Ishikawa (cell line): ENCODE data around the gene HNRNPU.

ENCODE experiments used
- CEBPB ChIP-seq: IDR thresholded peaks from 2 replicates; pipeline ENCODE4 v1.6.1; 2012
- EGR1 ChIP-seq: IDR thresholded peaks from 2 replicates; pipeline ENCODE4 v1.6.1; 2012
- EP300 ChIP-seq: IDR thresholded peaks from 2 replicates; pipeline ENCODE4 v1.6.1; 2012; ENCODE audit warnings: borderline replicate concordance
- NFIC ChIP-seq: IDR thresholded peaks from 2 replicates; pipeline ENCODE4 v1.6.1; 2012
- TAF1 ChIP-seq: IDR thresholded peaks from 2 replicates; pipeline ENCODE4 v1.6.1; 2012; ENCODE audit warnings: low read depth, mild to moderate bottlenecking
- TCF12 ChIP-seq: IDR thresholded peaks from 2 replicates; pipeline ENCODE4 v1.6.1; 2012; ENCODE audit warnings: low read depth
- YY1 ChIP-seq: IDR thresholded peaks from 2 replicates; pipeline ENCODE4 v1.6.1; 2012; ENCODE audit warnings: low read depth
- ZBTB7A ChIP-seq: IDR thresholded peaks from 2 replicates; pipeline ENCODE4 v1.6.1; 2012; ENCODE audit warnings: low read depth
- TF ChIP-seq, protein P1 (sequence below): IDR thresholded peaks from 2 replicates; pipeline ENCODE4 v1.6.1; 2012; ENCODE audit warnings: low read depth, mild to moderate bottlenecking
- TF ChIP-seq, protein P2 (sequence below): IDR thresholded peaks from 2 replicates; pipeline ENCODE4 v1.6.1; 2012

DNA sequence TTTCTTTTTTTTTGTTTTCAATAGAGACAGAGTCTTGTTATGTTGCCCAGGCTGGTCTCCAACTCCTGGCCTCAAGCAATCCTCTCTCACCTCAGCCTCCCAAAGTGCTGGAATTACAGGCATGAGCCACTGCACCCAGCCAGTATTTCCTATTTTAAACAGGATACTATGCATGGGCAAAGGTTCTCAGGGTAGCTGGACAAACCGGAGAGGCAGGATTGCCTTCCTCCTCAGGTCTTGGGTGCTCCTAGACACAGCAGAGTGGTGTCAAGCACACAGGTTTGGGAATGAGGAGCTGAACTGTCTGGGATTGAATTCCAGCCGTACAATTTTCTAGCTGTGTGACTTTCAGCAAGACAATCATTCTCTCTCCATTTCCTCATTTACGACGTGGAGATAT lies 22.9 kb upstream of the HNRNPU start:
- no peak for TF ChIP-seq NFIC
- TF ChIP-seq, protein P1, sequence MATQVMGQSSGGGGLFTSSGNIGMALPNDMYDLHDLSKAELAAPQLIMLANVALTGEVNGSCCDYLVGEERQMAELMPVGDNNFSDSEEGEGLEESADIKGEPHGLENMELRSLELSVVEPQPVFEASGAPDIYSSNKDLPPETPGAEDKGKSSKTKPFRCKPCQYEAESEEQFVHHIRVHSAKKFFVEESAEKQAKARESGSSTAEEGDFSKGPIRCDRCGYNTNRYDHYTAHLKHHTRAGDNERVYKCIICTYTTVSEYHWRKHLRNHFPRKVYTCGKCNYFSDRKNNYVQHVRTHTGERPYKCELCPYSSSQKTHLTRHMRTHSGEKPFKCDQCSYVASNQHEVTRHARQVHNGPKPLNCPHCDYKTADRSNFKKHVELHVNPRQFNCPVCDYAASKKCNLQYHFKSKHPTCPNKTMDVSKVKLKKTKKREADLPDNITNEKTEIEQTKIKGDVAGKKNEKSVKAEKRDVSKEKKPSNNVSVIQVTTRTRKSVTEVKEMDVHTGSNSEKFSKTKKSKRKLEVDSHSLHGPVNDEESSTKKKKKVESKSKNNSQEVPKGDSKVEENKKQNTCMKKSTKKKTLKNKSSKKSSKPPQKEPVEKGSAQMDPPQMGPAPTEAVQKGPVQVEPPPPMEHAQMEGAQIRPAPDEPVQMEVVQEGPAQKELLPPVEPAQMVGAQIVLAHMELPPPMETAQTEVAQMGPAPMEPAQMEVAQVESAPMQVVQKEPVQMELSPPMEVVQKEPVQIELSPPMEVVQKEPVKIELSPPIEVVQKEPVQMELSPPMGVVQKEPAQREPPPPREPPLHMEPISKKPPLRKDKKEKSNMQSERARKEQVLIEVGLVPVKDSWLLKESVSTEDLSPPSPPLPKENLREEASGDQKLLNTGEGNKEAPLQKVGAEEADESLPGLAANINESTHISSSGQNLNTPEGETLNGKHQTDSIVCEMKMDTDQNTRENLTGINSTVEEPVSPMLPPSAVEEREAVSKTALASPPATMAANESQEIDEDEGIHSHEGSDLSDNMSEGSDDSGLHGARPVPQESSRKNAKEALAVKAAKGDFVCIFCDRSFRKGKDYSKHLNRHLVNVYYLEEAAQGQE, result no peak
- TF ChIP-seq CEBPB, result no peak
- no peak for TF ChIP-seq TCF12
- no peak for TF ChIP-seq EGR1
- TF ChIP-seq ZBTB7A, result no peak
- no peak for TF ChIP-seq TAF1
- TF ChIP-seq YY1, result no peak
- TF ChIP-seq EP300, result no peak
- TF ChIP-seq, protein P2, sequence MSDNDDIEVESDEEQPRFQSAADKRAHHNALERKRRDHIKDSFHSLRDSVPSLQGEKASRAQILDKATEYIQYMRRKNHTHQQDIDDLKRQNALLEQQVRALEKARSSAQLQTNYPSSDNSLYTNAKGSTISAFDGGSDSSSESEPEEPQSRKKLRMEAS, result no peak
